ENCODE measurements around the gene MYL12A.

Gene MYL12A

DNA sequence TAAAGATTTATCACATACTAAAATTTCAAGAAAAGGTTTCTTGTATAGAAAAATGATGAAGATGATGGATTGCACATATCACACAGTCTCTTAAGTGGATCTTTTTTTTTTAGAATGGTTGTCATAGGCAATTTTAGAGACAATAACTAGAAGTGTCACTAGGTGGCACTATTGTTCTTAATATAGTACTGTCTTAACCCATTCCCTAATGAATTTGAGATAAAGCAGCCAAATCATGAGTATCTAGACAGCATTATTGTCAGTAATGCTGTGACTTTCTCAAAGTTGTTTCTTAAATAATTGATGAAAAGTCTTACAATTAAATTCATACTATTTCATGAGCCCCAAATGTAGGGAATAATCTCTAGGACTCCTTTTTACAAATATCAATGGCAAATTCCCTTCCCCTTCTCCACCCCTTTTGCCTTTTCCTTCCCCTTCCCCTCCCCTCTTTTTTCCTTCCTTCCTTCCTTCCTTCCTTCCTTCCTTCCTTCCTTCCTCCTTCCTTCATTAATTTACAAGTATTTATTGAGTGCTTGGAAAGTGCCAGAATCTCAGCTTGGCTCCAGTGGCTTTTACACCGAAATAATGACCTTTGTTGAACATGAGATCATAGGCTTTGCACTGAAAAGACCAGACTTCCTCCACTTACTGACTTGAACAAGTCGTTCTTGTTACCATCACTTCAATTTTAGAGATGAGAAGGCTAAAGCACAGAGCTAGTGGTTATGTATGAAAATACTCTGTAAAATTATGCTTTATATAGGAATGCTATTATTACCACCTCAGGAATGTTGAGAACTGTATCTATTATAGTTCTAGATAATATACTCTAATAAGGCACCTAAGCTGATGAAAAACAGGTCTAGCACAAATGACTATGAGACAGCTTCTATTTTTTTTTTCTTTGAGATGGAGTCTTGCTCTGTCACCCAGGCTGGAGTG is 34.1 kb downstream of the MYL12A start:
- Histone ChIP-seq H3K4me1 (peaks cover 41 to 57% (median 44%) of the 10 kb centered on the region in 10 experiments), H3K4me2 (no peak overlapping the region; a peak in 2 of 22 replicates), H4K20me1 (peaks cover 0 to 16% (median 0%) of the 10 kb centered on the region in 11 experiments; a peak in 6 of 22 replicates), H3K36me3 (peaks cover 16 to 21% (median 18%) of the 10 kb centered on the region in 11 experiments; a peak in 21 of 22 replicates), H3K27ac (no peak overlapping the region; a peak in 2 of 22 replicates), H3K9ac (no peak overlapping the region; a peak in 1 of 22 replicates), H3K4me3 (no peak overlapping the region), H3K9me3 (replicated peaks in 1 of 11) (peaks cover 0 to 14% (median 0%) of the 10 kb centered on the region in 11 experiments; a peak in 8 of 22 replicates), H3K27me3 (no peaks in the 10 kb centered on the region)
- TF ChIP-seq Cebpa-rat (IDR thresholded peaks at IDR 0.05) = no peak

DNA sequence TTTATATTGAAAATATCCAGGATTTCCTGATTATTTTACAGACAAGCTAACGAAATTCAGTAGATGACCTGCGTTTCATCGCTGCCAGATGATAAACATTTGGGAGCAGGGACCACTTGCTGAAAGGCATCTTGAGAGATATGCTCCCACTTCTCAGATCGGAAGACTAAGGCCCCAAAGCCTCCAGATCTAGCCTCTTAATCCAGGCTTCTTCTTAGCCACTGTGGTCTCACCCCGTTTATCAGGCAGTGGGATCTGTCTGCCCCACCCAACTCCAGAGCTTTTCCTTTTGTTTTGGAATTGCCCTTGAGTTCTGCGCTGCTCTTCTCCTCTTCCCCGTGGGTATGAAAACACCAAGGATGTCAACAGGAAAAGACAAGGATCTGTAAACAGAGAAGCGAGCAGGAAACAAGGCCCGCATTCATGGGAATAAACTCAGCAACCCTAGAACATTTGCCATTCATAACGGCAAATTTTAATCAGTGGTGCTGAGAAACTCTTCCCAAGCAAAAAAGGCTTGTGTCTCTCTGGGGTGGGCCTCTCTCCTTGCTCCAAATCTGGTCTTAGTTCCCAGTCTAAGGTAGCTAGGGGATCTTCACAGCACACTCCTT is 35.8 kb downstream of the MYL12A start:
- Histone ChIP-seq H3K4me1 (peaks cover 26 to 40% (median 30%) of the 10 kb centered on the region in 10 experiments), H3K9ac (0 out of 22 replicates have a peak overlapping the region, but pooled peaks of 1 of the 11 experiments have one; percentile 7), H3K36me3 (peaks cover 2 to 5% (median 3%) of the 10 kb centered on the region in 11 experiments; a peak in 16 of 22 replicates), H3K4me2 (no peak overlapping the region), H4K20me1 (peaks cover 0 to 4% (median 0%) of the 10 kb centered on the region in 11 experiments; a peak in 2 of 22 replicates), H3K27me3 (no peaks in the 10 kb centered on the region), H3K27ac (no peak overlapping the region), H3K9me3 (replicated peaks in 1 of 11) (peaks cover 0 to 27% (median 0%) of the 10 kb centered on the region in 11 experiments; a peak in 10 of 22 replicates), H3K4me3 (no peak overlapping the region)
- no peak for TF ChIP-seq Cebpa-rat (IDR thresholded peaks at IDR 0.05)

DNA sequence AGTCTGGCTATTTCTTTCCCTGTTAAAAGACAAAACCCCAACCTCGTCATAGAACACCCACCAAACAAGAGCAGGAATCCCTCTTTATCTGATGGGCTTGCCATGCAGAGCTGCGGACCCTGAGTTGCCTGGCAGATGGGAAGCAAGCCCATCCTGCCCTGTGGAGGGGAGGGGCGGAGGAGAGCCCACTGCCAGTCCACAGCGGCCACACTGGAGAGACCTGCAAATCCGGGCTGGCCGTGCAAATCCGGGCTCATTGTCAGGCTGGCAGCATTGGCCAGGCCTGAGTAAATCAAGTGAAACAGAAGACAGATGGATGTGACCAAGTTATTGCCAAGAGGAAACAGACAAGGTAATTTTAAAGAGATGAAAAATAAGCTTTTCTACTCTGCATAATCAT is 36.3 kb downstream of the MYL12A start:
- peaks cover 21 to 35% (median 25%) of the 10 kb centered on the region in 10 experiments for H3K4me1 ChIP-seq
- no peak overlapping the region for H3K4me2 ChIP-seq
- TF ChIP-seq Cebpa-rat (IDR thresholded peaks at IDR 0.05) = no peak
- no peak overlapping the region for H3K27ac ChIP-seq
- no peaks in the 10 kb centered on the region for H3K27me3 ChIP-seq
- no peaks in the 10 kb centered on the region; a peak in 1 of 22 replicates for H3K36me3 ChIP-seq
- no peak overlapping the region for H3K4me3 ChIP-seq
- no peak overlapping the region for H3K9ac ChIP-seq
- peaks cover 0 to 4% (median 0%) of the 10 kb centered on the region in 11 experiments; a peak in 2 of 22 replicates for H4K20me1 ChIP-seq
- peaks cover 0 to 30% (median 5%) of the 10 kb centered on the region in 11 experiments; a peak in 11 of 22 replicates for H3K9me3 ChIP-seq (replicated peaks in 1 of 11)

DNA sequence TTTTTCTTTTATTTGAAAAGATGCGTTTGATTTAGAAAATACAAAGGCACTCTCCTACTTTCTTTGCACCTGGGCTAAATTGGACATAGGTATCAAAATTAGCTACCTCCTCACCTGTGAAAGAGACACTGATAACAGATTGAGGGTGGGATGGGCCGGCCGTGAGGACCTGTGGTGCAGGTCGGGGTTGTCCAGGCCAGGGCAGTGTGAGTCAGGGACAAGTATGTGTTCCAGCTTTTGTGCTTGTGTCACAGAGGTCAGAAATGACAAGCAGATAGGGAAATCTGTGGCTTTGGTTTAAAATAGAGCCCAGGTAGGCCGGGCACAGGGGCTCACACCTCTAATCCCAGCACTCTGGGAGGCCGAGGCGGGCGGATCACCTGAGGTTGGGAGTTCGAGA is 36.9 kb downstream of the MYL12A start:
- peaks cover 0 to 2% (median 0%) of the 10 kb centered on the region in 11 experiments; a peak in 1 of 22 replicates for H4K20me1 ChIP-seq
- TF ChIP-seq Cebpa-rat (IDR thresholded peaks at IDR 0.05) = no peak
- H3K27me3 ChIP-seq = no peaks in the 10 kb centered on the region
- no peak overlapping the region for H3K27ac ChIP-seq
- H3K9ac ChIP-seq = no peak overlapping the region
- H3K36me3 ChIP-seq = no peaks in the 10 kb centered on the region
- peaks cover 15 to 29% (median 19%) of the 10 kb centered on the region in 10 experiments for H3K4me1 ChIP-seq
- no peak overlapping the region for H3K4me3 ChIP-seq
- H3K4me2 ChIP-seq = no peak overlapping the region
- peaks cover 3 to 31% (median 8%) of the 10 kb centered on the region in 11 experiments; a peak in 12 of 22 replicates for H3K9me3 ChIP-seq (replicated peaks in 1 of 11)

DNA sequence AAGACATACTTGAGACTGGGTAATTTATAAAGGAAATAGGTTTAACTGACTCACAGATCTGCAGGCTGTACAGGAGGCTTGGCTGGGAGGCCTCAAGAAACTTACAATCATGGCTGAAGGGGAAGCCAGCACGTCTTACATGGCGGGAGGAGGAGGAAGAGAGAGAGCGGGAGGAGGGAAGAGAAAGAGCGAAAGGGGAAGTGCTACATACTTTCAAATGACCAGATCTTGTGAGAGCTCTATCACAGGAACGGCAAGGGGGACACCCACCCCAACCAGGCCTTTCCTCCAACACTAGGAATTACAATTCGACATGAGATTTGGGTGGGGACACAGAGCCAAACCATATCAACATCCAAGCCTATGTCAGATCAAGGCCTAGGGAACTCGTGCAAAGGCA is 38.6 kb downstream of the MYL12A start:
- Histone ChIP-seq H4K20me1 (no peaks in the 10 kb centered on the region), H3K9ac (no peak overlapping the region), H3K27ac (no peak overlapping the region), H3K36me3 (no peaks in the 10 kb centered on the region), H3K4me2 (no peak overlapping the region), H3K9me3 (replicated peaks in 1 of 11) (peaks cover 17 to 47% (median 25%) of the 10 kb centered on the region in 11 experiments; a peak in 18 of 22 replicates), H3K4me3 (no peak overlapping the region), H3K4me1 (peaks cover 0 to 14% (median 5%) of the 10 kb centered on the region in 10 experiments; a peak in 12 of 20 replicates), H3K27me3 (no peaks in the 10 kb centered on the region)
- no peak for TF ChIP-seq Cebpa-rat (IDR thresholded peaks at IDR 0.05)

DNA sequence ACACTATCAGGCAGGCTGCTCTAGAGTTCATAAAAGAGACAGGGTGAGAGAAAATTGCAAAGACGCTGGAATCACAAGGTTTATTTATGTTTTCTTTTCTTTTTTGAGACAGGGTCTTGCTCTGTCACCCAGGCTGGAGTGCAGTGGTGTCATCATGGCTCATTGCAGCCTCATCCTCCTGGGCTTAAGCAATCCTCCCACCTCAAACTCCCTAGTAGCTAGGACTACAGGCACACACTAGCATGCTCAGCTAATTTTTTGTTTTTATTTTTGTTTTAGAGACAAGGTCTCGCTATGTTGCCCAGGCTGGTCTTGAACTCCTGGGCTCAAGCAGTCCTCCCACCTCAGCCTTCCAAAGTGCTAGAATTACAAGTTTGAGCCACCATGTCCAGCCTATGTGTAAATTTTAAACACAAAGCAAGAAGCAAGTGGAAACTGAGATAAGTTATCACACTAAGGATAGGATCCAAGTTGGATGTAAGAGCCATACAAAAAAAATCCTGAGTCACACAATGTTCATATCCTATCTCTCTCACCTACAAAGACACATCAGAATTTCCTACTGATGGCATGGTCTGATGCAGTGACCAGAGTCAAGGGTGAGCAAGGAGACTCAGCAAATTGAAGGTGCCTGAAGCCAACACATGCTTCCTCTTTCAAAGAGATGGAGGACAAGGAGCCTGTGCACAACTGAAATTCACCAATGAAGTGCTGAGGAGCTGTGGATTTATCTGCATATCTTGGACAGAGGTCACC is 45.8 kb downstream of the MYL12A start:
- no peak overlapping the region for H3K27ac ChIP-seq
- H3K9ac ChIP-seq = no peak overlapping the region
- TF ChIP-seq Cebpa-rat (IDR thresholded peaks at IDR 0.05) = no peak
- H3K4me3 ChIP-seq = no peak overlapping the region
- no peaks in the 10 kb centered on the region; a peak in 1 of 22 replicates for H3K36me3 ChIP-seq
- peaks cover 5 to 20% (median 11%) of the 10 kb centered on the region in 10 experiments; a peak in 12 of 20 replicates for H3K4me1 ChIP-seq
- no peaks in the 10 kb centered on the region for H3K27me3 ChIP-seq
- no peaks in the 10 kb centered on the region for H4K20me1 ChIP-seq
- H3K9me3 ChIP-seq (replicated peaks in 1 of 11) = peaks cover 29 to 52% (median 36%) of the 10 kb centered on the region in 11 experiments
- no peak overlapping the region for H3K4me2 ChIP-seq

DNA sequence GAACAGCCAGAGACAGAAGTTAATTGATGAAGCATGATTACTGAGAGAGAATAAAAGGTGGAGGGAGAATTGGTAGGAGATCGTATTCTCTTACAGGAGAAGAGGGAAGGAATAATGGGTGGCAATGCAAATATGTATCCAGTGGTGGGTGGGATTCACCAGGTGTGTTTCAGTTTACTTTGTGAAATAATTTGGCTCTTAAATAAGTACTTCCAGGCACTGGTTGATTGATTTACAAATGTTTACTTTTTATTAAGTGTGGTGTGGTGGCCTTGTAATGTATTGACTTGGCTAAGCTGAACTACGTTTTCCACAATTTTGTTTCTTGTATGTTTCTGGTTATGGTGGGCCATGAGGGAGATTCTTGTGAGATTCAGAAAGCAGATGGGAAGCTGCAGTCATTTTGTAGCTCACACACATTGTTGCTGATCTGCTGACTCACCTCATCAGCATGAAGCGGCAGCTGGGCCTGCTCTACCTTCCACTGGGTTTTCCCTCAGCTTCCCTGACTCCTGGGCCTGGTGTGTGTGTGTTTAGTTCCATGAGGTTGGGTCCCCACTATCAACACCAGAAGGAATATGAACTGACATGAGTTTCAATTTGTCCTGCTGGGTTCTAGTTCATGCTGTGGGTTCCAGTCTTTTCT is 47.0 kb downstream of the MYL12A start:
- no peak overlapping the region for H3K27ac ChIP-seq
- peaks cover 5 to 14% (median 11%) of the 10 kb centered on the region in 10 experiments; a peak in 12 of 20 replicates for H3K4me1 ChIP-seq
- no peak overlapping the region for H3K4me3 ChIP-seq
- no peak for TF ChIP-seq Cebpa-rat (IDR thresholded peaks at IDR 0.05)
- no peaks in the 10 kb centered on the region for H3K27me3 ChIP-seq
- no peaks in the 10 kb centered on the region for H4K20me1 ChIP-seq
- H3K4me2 ChIP-seq = no peak overlapping the region
- H3K9ac ChIP-seq = no peak overlapping the region
- H3K36me3 ChIP-seq = no peaks in the 10 kb centered on the region; a peak in 1 of 22 replicates
- peaks cover 32 to 51% (median 41%) of the 10 kb centered on the region in 11 experiments for H3K9me3 ChIP-seq (replicated peaks in 1 of 11)
